ENCODE measurements around the gene VEZF1. TPM values are rescaled to one million over a fixed set of nuclear protein-coding genes. Genes with fewer than 3 reads are reported as not detected.

Gene VEZF1
- total and polyA plus RNA-seq, 2 experiments from 2014 or later: 36.0 to 67.7 TPM

DNA sequence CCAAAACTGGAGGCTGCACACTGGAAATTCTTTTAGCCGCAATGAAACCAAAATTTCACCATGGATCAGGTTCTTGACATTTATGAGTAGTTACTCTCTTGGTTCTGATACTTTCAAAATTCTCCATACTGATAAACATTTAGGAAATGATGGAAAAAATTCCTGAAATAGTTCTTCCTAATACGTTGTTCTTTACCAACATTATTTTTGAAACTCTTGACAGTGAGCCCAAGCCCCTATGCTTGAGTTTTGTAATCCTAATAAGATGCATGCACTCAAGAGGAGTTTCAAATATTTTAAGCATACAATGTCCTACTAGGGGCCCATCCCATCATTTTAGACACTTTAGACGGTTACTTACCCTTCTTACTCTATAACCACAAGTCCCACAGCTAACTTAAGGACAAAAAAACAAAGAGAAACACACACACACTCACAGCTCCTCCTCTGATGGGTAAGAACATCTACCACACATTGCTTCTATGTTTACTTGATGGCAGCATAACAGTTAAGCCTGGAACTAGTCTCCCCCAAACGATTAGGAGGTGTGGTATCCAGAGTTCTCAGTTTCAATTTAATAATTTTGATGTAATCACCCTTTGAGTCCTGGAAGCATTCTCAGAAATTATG lies 3.7 kb downstream of the VEZF1 start:
- Mint-ChIP-seq H3K9me3 (no peaks in the 10 kb centered on the region; the same call in 2 of the 3 replicates), H3K4me1 (peaks cover 39% of the 10 kb centered on the region), H3K27me3 (ENCODE audit: insufficient read depth, low read depth, poor library complexity) (peaks cover 12% of the 10 kb centered on the region), H3K36me3 (ENCODE audit: low read depth) (peaks cover 25% of the 10 kb centered on the region; the same call in 2 of the 3 replicates), H3K27ac (no peak overlapping the region; the same call in 1 of the 2 replicates), H3K4me3 (no peak overlapping the region)
- ATAC-seq: no peak
- DNase-seq (ENCODE audit: low spot score): no peak
- peaks cover 24% of the 10 kb centered on the region for H4K20me1 ChIP-seq (replicated peaks; ENCODE audit: insufficient read depth)
- H3K4me2 ChIP-seq: no peak overlapping the region
- peaks cover 71% of the 10 kb centered on the region for H3K79me2 ChIP-seq (replicated peaks; ENCODE audit: insufficient read depth)
- no peaks in the 10 kb centered on the region for H3K9me2 ChIP-seq (ENCODE audit: insufficient read depth)
- peaks cover 15% of the 10 kb centered on the region for H3K4me1 ChIP-seq (ENCODE audit: insufficient read depth)
- TF ChIP-seq JUNB (IDR thresholded peaks at IDR 0.05; ENCODE audit: unreplicated experiment): no peak
- no peak for TF ChIP-seq CREB1 (CRISPR knock-in tag; IDR thresholded peaks at IDR 0.05; ENCODE audit: low read depth)
- no peak for TF ChIP-seq ZNF114 (CRISPR knock-in tag; IDR thresholded peaks at IDR 0.05)
- TF ChIP-seq EZH2 (IDR thresholded peaks at IDR 0.05; ENCODE audit: low read depth, unreplicated experiment): no peak
- no peak for TF ChIP-seq STAT1 (IDR thresholded peaks at IDR 0.05; ENCODE audit: unreplicated experiment)
- TF ChIP-seq NANOG (IDR thresholded peaks at IDR 0.05; ENCODE audit: borderline replicate concordance): no peak
- no peak for TF ChIP-seq REST (IDR thresholded peaks at IDR 0.05; ENCODE audit: unreplicated experiment)
- no peak for TF ChIP-seq EZH2phosphoT487 (IDR thresholded peaks at IDR 0.05; ENCODE audit: unreplicated experiment)
- TF ChIP-seq, protein P1, sequence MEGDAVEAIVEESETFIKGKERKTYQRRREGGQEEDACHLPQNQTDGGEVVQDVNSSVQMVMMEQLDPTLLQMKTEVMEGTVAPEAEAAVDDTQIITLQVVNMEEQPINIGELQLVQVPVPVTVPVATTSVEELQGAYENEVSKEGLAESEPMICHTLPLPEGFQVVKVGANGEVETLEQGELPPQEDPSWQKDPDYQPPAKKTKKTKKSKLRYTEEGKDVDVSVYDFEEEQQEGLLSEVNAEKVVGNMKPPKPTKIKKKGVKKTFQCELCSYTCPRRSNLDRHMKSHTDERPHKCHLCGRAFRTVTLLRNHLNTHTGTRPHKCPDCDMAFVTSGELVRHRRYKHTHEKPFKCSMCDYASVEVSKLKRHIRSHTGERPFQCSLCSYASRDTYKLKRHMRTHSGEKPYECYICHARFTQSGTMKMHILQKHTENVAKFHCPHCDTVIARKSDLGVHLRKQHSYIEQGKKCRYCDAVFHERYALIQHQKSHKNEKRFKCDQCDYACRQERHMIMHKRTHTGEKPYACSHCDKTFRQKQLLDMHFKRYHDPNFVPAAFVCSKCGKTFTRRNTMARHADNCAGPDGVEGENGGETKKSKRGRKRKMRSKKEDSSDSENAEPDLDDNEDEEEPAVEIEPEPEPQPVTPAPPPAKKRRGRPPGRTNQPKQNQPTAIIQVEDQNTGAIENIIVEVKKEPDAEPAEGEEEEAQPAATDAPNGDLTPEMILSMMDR (conservative IDR thresholded peaks at IDR 0.05; ENCODE audit: low read depth in 2 of 2): no peak
- no peak for TF ChIP-seq POLR2AphosphoS5 (IDR thresholded peaks at IDR 0.05; ENCODE audit: low read depth)
- no peak for TF ChIP-seq ZNF331 (CRISPR knock-in tag; IDR thresholded peaks at IDR 0.05; ENCODE audit: low read depth)
- TF ChIP-seq ZNF462 (CRISPR knock-in tag; IDR thresholded peaks at IDR 0.05): no peak
- TF ChIP-seq, protein P2, sequence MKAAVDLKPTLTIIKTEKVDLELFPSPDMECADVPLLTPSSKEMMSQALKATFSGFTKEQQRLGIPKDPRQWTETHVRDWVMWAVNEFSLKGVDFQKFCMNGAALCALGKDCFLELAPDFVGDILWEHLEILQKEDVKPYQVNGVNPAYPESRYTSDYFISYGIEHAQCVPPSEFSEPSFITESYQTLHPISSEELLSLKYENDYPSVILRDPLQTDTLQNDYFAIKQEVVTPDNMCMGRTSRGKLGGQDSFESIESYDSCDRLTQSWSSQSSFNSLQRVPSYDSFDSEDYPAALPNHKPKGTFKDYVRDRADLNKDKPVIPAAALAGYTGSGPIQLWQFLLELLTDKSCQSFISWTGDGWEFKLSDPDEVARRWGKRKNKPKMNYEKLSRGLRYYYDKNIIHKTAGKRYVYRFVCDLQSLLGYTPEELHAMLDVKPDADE (IDR thresholded peaks at IDR 0.05): no peak
- H3F3A ChIP-seq (replicated peaks; ENCODE audit: low read depth): peaks cover 9% of the 10 kb centered on the region
- no peak overlapping the region for H3K4me3 ChIP-seq
- H3K27ac ChIP-seq (ENCODE audit: low read depth): no peak overlapping the region
- H3K27me3 ChIP-seq (ENCODE audit: insufficient read depth): no peaks in the 10 kb centered on the region
- peaks cover 11% of the 10 kb centered on the region; the same call in 1 of the 2 replicates for H3K36me3 ChIP-seq (ENCODE audit: insufficient read depth)
- H2AFZ ChIP-seq: no peak overlapping the region

Data from GM23338 (cell line).